Midbrain (tissue), 1 donor: ENCODE measurements around the gene XPO6.

Source experiments
- DNase-seq: peaks from one replicate; lab custom pipeline; 2025; lab: John Stamatoyannopoulos, UW

Gene XPO6

GRCh38 chr16:28089205-28089991, 122.4 kb downstream of the XPO6 start:
- DNase-seq, result no peak

- DNase-seq, result no peak
Observed at GRCh38 chr16:28087675-28088300, 124.0 kb downstream of the XPO6 start.

DNA sequence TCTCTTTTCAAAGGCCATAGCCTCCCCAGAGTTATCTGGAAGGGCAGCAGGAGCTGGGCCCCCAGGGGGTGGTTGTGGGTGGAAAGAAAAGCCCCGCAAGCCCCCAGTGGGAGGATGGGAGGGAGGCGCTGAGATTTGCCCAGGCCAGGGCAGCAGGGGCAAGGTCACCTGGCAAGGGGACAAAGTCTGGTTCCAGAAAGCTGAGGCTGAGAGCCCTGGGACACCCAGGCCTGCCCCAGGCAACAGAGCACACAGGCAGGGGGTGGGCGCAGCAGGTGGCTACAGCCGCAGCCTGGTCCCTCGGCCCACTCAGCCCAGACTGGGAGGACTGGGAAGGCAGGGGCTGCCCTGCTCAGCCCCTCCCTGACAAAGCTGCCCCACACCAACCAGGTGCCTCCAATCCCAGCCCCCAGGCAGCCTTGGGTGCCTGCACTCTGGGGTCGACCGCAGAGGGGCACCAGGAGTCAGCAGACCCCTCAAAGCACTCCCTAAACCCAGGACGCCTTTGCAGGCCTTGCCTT, 124.6 kb downstream of the XPO6 start:
- no peak for DNase-seq

DNA sequence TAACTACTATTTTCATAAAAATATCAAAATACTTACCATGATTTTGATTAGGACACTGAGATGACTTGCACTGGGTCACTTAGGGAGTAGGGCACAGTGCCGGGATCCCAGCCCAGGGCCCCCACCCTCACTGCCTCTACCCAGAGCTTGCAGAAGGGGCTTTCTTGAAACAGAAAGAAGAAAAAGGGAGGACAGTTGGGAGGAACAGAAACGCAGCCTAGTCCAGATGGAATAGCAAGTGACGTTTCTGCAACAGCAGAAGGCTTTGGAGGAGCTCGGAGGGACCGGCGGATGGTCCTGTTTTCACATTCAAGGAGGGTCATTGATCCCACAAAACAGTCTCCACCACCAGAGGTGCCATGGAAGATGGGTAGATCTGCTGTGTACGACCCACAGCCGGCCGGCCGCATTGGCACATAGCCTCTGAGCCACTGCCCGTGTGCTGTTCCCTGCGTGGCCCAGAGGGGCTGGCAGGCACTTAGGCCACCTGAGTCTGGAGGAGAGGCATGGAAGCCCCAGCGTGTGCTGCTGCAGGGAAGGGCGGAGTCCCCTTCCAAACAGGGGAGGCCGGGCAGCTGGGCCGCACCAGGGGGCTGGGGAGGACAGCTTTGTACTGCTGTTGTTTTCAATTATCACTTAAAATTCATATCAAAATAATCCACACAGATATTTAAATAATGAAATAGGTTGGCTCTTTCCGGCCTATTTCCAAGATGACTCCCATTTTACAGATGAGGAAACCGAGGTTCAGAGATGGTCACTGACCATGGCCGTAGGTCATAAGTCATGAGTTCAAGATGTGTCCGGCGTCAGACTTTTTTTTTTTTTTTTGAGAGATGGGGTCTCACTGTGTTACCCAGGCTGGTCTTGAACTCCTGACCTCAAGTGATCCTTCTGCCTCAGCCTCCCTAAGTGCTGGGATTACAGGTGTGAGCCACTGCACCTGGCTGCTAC, 125.3 kb downstream of the XPO6 start:
- no peak for DNase-seq

DNA sequence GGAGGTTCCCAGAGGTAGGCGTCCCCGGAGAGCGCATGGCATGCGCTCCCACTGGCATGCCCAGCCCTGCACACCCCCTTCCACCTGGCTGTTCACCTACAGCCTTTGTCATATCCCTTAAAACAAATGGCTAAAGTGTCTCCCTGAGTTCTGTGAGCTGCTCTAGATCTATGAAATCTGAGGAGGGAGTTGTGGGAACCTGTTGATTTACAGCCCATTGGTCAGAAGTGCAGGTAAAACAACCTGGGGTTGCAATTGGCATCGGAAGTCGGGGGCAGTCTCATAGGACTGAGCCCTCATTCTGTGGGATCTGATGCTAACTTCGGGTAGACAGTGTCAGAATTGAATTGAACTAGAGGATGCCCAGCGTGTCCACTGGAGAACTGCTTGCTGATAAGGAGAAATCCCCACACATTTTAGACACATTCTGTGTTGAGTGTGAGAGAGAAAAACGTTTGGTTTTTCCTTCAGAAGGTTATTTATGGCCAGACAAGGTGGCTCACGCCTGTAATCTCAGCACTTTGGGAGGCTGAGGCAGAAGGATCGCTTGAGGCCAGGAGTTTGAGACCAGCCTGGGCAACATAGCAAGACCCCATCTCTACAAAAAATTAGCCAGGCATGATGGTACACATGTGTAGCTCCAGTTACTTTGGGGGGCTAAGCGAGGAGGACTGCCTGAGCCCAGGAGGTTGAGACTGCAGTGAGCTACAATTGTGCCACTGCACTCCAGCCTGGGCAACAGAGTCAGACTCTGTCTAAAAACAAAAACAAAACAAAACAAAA, 126.2 kb downstream of the XPO6 start:
- DNase-seq, result no peak

DNA sequence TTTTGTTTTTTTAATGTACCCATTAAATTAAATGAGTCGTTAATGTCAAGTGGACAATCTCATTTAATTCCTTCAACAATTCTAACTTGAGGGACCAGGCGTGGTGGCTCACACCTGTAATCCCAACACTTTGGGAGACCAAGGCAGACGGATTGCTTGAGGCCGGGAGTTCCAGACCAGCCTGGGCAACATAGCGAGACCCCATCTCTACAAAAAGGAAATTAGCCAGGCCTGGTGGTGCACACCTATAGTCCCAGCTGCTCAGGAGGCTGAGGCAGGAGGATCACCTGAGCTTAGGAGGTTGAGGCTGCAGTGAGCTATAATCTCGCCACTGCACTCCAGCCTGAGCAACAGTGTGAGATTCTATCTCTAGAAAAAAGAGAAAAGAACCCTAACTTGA, 127.6 kb downstream of the XPO6 start:
- DNase-seq, result no peak

GRCh38 chr16:28082624-28083023, 129.1 kb downstream of the XPO6 start:
- DNase-seq, result no peak

- DNase-seq, result no peak
Observed at GRCh38 chr16:28081391-28081968, 130.3 kb downstream of the XPO6 start.

GRCh38 chr16:28078261-28078660, 133.5 kb downstream of the XPO6 start:
- no peak for DNase-seq

DNA sequence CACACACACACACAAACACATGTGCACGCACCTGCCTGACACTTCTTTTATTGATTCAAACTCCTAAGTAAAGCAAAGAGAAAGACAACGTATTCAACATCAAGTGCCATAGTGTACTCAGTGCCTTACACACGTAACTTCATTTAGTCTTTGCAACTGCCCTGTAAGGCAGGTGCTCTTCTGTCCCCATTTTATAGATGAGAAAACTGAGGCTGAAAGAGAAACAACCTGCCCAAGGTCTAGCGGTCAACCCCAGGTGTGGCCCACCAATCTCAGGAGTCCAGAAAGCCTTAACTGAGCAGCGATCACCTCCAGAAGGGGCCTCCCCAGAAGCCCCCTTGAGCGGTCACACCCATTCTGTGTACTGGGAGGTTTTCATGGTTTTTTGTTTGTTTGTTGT, 137.9 kb downstream of the XPO6 start:
- DNase-seq, result no peak

- DNase-seq, result no peak
Observed at GRCh38 chr16:28072087-28072486, 139.7 kb downstream of the XPO6 start.

- no peak for DNase-seq
Observed at GRCh38 chr16:28069971-28070794, 141.6 kb downstream of the XPO6 start.

DNA sequence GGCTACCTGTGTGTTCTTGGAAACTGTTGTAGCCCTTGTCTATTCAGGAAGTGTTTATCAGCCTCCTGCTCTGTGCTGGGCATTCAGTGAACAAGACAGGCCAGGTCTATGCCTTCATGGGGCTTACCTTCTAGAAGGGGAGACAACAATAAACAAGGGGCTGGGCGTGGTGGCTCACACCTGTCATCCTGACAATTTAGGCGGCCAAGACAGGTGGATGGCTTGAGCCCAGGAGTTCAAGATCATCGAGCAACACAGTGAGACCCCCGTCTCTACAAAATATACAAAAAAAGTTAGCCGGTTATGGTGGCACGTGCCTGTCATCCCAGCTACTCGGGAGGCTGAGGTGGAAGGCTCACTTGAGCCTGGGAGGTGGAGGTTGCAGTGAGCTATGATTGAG, 142.8 kb downstream of the XPO6 start:
- DNase-seq, result no peak

GRCh38 chr16:28067604-28068379, 144.0 kb downstream of the XPO6 start:
- DNase-seq, result no peak

DNA sequence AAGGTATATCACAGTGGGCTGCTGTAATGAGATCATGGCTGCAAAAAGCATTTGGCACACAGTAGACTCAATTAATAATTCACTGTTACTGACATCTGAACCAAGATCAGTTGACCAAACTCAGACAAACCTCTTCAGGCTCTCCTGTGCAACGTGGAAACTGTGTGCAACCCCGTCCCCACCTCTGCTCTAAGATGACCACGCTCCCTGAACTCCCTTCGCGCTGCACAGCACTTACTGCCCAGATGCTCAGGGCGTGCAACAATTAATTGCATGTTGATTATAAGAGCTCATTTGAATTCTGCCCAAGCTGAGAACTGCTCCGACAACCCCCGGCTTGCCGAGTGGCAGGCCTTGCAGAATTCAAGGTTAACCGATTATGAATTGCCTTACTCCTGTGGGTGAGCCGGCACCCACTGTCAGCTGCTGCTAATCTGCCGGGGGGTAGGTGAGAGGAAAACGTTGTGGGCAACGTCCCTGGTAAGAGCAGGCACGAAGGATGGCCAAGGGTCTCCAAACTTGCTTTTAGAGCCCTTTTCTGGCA, 147.0 kb downstream of the XPO6 start:
- no peak for DNase-seq

- no peak for DNase-seq
Observed at GRCh38 chr16:28064150-28064549, 147.6 kb downstream of the XPO6 start.

- DNase-seq, result no peak
Observed at GRCh38 chr16:28063591-28064061, 148.1 kb downstream of the XPO6 start, which contains the start of gene GSG1L. Gene GSG1L, minus strand, starts transcription at chr16:28063714. Its CDS starts 290 bp downstream, at chr16:28063424.

- DNase-seq, result no peak
Observed at GRCh38 chr16:28062847-28063521, 148.8 kb downstream of the XPO6 start.
